ENCODE data around the gene UBA1. TPM values are rescaled to one million over a fixed set of nuclear protein-coding genes. Genes with fewer than 3 reads are reported as not detected.

UBA1 gene
- total RNA-seq: 203 and 230 TPM in 2 replicates

DNA sequence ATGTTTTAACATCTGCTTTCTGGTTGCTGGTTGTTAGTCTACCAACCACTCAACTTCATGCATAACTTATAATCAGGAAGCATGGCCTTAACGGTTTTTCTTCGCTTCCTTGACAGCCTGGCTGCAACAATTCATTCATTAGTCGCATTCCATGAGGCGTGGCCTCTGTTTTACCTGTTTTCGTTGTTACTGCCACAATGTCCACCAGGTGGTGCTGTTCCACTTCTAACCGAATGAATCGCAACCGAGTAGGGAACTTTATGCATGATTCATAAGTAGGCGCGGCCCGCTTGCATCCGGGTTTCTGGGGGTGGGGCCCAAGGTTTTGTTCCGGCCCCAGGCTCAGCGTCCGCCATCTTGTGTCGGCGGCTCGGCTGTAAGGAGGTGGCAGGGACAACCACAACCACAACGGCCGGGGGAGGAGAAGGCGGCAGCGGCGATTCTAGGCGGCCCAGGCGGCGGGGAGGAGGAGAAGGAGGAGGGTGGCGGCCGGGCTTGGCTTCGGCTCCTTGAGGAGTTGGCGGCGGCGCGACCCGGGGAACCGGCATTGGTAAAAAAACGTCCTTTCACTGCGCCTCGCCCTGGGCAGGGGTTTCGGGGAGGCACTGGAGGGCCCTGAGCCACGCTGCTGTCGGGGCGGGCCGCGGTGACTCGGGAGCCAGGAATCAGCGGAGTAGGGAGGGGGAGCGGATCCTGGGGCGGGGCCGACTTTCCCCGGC lies at the start of gene UBA1:
Gene UBA1, plus strand, starts transcription at position 355 of the 719 bp plus-strand sequence. CDS start 4,974 bp downstream, outside the sequence.

GRCh38 chrX:47144626-47145394 lies 48.8 kb upstream of the UBA1 start, which contains the start of the genes NDUFB11 and RBM10:
Gene NDUFB11 (minus strand): TSS chrX:47144702. CDS start chrX:47144679, 23 bp downstream.
Gene RBM10 (plus strand): TSS chrX:47145221. CDS start chrX:47147482, 2,261 bp downstream.

DNA sequence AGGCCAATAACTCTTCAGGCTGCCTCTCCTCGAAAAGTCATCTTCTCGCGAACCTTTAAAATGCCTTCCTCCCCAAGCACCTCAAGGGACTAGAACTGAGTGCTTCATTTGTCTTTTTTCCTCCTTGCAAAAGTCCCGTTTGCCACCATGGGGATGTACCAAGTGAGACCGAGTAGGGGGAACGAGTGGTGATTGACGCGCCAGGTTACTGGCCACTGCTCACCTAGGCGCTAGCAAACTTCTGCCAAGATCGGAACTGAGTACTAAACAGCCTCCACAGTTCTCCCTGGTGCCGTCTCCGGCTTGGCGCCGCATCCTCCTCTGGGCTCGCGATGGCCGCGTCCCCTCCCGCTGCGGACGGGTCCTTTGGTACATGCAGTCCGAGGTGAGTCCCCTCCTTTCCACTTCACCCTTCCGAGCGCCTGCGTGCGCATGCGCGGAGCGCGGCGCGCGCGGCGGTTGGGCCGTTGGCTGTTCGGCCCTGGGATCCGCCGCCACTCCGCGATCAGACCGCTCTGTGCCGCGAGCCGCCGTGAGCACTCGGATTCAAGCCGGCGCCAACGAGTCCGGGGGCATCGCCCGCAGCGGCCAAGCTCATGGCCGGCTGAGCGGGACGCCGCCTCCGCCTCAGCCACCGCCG lies 24.8 kb downstream of the UBA1 start, which contains the start of gene CDK16:
Gene CDK16, plus strand, starts transcription at position 402 of the 640 bp plus-strand sequence. CDS start 4,877 bp downstream, outside the sequence.

DNA sequence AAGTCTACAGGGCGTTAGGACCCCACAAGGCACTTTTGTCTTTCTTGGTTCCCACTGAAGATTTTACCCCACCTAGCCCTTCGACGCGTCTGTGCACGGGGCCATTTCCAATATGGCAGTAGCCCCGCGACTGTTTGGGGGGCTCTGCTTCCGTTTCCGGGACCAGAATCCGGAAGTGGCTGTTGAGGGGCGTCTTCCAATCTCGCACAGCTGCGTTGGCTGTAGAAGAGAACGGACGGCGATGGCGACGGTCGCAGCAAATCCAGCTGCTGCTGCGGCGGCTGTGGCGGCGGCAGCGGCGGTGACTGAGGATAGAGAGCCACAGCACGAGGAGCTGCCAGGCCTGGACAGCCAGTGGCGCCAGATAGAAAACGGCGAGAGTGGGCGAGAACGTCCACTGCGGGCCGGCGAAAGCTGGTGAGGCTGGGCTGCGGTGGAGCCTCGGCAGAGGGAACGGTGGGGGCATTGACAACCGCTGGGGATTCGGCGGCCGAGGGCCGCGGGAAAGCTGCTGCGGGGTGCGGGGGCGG lies 39.2 kb downstream of the UBA1 start, which contains the start of gene USP11:
Gene USP11, plus strand, starts transcription at position 207 of the 530 bp plus-strand sequence. Its CDS starts 35 bp downstream, at position 242.

Other genes with a start within 250 kb of the UBA1 start
- 1.1 TPM in 1 of 2 replicates, not detected in the other for gene RGN, start 115.4 kb upstream of the UBA1 start, total RNA-seq
- 42.8 and 78.1 TPM in 2 replicates for gene NDUFB11, start 49.1 kb upstream of the UBA1 start, total RNA-seq
- gene RBM10, start 48.6 kb upstream of the UBA1 start, total RNA-seq: 44.0 and 69.6 TPM in 2 replicates
- 127 and 143 TPM in 2 replicates for gene CDK16, start 24.9 kb downstream of the UBA1 start, total RNA-seq
- 47.7 and 65.2 TPM in 2 replicates for gene USP11, start 39.2 kb downstream of the UBA1 start, total RNA-seq
- under 0.01 TPM in 1 of 2 replicates, not detected in the other for gene ZNF157, start 176.7 kb downstream of the UBA1 start, total RNA-seq

Data from placental pericyte (primary cell).